A172 (cell line): Measurements from ENCODE around the gene ZNF76. TPM values are rescaled to one million over a fixed set of nuclear protein-coding genes. Genes with fewer than 3 reads are reported as not detected.
A peak's percentile ranks its signal among the peaks of the same experiment; 100 is the strongest.

Experiments
- DNase-seq: peaks from one replicate; pipeline ENCODE4 v3.0.0-alpha.2; 2015; ENCODE audit warnings: low spot score
- total RNA-seq: library from RNA; depleted of rRNA; stranded (reverse); fragments of >200 nt; shearing (Covaris generic); gene quantifications from 2 replicates; pipeline ENCODE4 v1.2.3, GENCODE V29; 2014; rRNA removed

ZNF76 gene
- 12.8 and 14.1 TPM in 2 replicates for total RNA-seq

DNA sequence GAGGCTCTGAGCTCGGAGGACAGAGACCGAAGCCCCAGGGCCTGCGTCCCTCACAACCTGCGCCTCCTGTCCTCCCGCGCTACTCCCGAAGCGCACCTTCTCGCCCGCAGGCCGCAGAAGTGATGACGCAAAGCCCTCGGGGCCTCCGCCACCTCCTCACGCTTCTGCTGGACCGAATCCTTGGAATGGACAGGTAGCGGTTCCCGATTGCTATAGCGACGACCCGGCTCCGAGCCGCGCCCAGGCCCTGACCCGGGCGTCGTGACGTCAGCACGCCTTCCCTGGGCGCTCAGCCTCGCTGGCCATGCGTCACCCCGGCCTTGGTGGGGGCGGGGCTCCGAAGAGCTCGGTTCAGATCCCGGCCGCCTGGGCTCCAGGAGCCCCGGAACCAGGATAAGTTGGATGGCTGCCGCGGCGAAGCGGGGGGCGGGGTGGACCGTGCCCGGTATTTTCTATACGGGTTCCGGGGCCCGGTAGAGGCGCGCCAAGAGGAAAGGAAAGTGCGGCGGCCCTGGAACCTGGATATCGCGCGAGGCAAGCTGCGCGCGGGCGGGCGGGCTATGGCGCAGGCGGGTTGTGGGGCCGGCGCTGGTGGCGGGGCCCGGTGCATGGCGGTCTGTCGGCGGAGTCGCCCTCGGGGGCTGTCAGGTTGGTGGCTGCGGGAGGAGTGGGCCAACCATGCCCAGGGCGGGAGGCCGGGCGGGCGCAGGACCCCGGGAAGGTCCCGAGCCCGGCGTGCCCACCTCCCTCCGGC lies at the start of gene ZNF76:
TSS of gene ZNF76 (plus strand) at position 542 of the 754 bp plus-strand sequence. CDS start 21,417 bp downstream, outside the sequence.
- peak; percentile 86 for DNase-seq

DNA sequence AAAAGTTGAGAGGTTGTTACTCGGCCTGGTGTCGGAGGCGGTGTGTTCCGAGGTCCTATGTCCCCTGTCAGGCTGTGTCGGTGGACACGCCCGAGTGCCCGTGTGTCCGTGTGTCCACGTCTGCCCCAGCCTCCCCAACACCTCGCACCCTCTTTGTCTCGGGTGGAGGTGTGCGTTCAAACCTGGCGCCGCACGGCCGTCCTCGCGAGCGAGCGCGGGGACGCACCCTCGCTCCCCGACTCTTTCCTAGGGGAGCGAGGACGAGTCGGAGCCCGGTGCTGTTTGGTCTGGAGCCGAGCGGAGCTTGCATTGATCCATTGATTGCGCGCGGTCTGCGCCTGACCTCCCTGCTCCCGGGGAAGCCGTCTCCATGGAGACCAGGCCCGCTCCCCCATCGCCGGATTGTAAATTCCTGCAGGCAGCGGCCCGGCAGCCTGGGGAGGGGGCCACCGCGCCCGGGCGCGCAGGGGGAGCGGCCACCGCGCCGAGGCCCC lies 46.2 kb upstream of the ZNF76 start:
- DNase-seq: no peak

DNA sequence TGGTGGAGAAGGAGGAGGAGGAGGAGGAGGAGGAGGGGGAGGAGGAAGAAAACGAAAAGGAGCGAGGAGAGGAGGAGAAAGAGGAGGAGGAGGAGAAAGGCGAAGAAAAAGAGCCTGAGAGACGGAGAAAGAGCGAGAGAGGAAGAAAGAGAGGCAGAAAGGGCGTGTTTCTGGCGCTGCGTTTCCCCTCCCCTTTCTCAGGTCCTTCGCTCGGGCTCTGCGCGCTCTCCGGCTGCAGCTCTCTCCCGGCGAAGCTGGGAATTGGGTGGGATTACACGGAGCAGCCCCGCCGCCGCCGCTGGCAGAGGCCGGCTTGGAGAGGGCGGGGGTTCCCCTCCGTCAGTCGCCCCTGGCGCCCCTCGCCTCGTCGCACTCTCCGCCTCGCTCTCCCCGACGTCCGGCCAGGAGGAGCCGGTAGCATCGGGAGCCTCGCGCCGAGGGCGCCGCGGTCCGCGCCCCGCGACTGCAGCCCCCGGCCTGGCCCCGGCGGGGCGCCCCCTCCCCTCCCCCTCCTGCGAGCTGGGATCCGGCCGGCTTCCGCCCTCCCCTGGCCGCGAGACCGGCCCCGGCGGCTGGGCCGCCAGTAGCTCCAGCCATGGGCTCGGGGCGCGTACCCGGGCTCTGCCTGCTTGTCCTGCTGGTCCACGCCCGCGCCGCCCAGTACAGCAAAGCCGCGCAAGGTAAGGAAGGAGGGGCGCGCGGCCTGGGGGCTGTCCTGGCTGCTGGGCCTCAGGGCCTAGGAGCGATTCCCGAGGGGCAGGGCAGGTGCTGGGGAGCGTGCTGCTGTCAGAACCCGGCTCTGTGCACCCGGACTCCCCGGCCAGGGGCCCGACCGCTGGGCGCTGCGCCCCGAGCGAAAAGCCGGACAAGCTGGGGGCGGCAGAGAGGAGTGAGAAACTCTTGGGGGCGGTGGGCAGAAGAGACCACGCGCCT lies 45.4 kb upstream of the ZNF76 start, which contains the start of gene SCUBE3:
TSS of gene SCUBE3 (plus strand) at position 133 of the 933 bp plus-strand sequence. CDS start at position 596, 463 bp downstream.
- DNase-seq: peak; percentile 18

DNA sequence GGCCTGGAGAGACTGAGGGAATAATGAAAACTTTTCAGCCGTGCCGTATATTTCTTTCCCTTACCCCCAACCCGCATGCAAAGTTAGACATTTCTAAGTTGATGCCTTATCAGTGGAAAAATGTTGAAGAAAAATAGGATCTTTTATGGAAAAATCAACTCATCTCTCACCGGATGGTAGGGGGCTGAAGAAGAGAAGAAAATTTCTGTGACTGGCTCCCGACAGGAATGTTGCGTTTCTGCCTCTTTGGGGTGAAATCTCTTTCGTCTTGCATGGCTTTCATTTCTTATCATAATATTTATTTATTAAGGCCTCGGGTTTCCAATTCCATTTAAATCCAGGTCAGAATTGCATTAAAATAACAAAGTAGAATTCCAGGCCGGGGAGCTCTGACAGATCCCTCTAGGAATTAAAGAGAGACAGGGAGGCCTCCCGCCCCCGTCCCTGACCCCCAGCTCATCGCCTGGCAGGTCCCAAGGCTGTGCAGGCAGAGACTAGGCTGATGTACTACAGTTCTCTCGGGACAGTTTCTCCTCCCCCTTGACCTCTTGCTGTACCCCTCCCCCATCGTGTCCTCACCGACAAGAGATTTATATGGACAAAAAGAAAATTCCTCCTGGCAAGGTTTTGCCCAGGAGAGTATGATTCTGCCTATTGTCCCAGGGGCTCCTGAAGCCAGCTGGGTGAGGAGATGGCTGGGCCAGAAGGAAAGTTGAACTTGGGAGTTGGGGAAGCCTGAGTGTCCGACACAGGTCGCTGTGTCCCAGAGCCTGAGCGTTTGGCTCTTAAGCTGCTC lies 44.5 kb upstream of the ZNF76 start:
- DNase-seq: no peak

DNA sequence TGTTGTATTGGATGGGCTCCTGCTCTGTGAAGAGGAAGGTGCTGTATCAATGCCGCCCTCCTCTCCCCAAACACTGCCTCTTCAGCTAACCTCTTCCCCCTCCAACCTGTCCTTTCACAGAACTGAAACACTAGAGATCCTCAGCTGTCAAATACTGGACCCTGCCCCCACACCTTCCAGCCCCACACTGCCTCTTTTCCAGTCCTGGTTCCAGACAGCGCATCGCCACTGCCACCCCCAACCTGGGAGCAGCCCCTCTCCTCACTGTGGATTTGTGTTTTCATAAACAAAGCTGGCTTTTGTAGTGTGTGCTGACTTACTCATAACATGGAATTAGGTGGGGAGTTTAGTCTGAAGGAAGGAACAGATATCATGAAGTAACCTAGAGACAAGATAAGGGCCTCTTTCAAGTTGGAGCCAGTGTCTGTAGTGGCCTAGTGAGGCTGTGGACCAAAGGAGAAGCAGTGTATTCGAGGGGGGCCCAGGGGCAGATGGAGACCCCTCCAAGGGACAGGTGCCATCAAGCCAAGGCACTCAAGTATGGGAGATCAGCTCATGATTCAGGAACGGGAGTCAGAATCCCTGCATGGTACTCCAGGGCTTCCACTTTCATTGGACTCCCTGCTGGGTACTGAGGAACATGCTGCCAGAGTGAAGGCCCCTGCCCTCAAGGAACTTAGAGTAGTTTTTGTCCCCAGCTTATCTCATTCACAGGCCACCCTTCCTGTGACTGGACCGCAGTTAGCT lies 43.7 kb upstream of the ZNF76 start:
- no peak for DNase-seq

DNA sequence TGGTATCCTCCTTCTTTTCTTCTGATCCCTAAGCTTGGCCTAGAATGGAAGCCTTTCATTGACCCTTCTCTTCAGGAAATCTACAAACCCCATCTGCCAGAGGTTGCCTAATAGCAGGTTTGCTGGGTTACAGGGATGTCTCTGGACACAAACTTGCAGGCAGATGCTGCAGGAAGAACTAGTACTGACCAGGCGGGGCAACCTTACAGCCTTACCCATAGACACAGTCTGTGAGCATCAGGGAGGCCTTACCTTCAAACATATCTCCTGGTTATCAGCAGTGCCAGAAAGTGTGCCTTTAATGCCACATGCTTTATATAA lies 43.2 kb upstream of the ZNF76 start:
- DNase-seq: no peak

DNA sequence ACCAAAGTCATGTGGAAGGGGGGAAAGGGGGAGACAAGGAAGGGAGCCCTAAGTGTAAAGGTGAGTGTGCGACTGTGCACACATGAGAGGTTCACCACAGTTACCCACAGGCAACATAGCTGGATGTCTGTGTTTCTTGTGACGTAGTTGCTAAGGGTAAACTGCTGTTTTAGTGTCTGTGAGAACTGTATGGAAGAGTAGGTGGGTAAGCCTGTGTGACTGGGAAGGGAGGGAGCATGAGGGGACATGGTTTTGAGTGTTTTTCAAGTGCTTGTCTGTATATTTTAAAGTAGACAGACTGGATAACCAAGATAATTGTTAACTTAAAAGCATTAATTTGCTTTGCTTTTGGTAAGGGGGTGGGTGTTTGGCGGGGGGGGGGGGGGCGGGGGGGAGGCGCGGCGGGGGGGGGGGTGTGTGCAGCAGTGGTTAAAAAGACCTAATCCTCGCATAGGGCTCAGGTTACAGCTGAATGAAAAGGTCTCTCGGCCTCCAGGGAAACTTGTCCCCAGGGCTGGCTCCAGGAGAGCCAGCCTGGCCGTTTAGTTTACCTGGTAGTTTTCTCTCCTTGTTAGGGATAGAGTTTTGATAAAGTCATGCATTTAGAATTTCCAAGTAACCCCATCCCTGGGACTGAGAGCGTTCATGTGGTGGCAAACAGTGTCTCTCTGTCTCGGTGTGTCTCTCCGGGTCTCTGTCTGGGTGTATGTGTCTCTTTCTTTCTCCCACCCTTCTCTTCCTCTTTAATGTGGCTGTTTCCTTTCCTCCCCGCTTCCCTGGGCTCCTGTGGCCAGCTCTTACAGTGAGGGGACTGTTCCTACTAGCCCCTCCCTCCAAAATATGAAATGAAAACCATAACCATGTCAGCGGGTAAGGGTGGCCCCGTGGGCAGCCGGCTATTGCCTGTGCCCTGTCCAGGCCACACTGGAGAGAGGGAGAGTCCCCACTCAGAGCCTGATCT lies 42.4 kb upstream of the ZNF76 start:
- DNase-seq: no peak

DNA sequence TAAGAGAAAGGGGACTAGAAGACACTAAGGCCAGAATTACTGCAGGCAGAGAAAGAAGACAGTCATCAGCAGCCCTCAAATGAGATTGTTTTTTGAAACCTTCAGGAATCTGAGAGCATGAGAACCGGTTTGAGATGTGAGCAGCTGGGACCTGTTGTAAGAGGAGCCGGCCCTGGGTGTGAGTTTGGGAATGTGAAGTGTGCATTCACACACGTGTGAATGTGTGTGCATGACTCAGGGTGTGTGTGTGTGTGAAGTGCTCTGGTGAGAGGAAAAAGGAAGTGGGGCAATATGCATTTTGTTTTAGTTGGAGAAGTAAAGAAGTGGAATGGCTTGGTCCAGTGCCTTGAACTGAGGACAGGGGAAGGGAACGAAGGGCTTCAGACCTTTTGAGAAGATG lies 41.5 kb upstream of the ZNF76 start:
- DNase-seq: no peak

DNA sequence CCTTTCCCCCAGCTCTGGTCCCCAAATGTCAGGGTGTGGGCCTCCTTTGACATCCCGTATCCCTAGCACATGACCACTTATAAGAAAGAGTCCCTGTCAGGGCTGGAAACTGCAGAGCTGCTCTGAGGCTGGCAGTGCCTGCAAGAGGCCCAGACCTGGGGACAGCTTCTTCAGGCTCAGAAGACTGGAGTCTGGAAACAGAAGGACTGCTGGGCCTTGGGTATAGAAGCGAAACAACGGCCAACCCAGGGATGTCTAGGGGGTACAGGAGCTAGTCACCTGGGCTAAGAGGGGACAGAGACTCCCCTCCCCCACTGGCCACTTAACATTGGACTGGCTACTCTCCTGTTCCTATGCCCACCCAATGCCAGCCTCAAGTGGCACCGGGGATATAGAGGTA lies 41.1 kb upstream of the ZNF76 start:
- no peak for DNase-seq

DNA sequence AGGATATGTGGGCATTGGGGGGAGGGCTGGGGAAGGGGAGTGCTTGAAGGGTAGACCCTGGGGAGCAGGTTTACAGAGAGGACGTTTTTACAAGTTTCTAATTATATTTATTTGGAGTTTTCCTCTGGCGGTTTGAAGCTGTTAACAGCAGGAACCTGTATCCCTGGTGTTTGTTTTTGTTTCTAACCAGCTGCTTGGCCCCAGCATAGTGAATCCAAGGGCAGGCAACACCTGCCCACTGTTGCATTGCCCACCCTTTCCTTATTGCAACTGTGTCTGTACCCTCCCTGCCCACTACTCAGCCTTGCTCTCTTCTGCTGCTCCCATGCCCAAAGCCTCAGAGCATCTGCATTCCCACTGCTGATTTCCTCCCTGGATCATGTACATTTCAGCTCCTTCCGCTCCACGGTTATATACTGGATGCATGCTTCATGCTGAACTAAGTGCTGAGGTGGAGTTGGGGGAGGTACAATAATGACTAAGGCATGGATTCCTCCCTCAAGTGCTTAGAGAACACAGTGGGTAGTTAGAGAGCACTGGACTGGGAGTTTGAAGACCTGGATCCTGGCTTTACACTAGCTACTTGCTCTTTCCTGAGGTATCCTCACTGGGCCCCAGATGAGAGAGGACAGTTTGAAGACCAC lies 39.7 kb upstream of the ZNF76 start:
- DNase-seq: no peak

DNA sequence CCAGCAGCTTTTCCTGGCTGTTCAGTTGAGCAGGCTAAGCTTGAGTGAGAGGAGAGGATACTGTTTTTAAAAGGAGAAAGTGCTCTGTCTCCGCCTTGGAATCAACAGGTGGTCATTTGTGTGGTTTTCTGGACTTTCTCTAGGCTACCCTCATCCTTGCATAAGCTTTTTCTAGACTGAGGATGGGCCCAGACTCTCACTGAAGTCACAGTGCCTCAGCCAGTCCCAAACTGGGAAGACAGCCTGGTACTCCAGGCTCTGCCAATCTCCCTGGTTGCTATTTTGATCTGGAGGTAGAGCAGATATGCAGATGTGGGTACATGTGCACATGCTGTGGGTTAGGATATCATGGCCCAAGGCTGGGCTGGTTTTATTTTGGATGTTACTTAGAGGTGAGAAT lies 38.8 kb upstream of the ZNF76 start:
- no peak for DNase-seq

DNA sequence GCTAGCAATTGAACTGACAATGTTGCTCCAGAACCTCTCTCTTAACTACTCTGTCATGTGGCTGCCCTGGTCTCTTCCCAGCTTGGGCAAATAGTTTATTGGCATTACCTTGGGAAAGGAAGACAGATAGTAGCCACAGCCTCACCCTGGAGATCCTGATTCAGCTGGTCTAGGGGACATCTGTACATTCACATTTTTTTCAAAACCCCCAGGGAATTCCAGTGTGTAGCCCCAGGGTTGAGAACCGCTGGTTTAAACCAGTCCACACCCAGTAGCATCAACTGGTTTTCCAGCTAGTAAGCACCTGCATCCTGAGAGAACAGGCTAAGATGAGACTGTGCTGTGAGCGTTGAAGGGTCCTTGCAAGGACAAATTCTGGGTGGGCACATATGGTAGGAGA lies 36.1 kb upstream of the ZNF76 start:
- DNase-seq: no peak

DNA sequence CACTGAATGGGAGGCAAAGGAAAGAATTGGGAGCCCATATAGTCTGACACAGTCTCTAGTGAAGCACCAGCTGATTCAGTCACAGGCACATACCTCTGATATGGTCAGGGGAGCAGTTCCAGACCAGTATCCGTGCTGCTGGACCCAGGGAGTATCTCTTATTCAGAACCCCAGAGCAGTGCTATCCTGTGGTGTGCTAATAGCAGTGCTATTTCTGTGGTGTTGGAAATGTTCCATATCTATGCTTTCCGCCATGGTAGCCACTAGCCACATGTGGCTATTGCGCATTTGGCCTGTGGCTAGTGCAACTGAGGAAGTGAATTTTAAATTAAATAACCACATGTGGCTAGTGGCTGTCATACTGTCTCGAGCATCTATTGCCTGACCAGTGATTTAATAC lies 34.8 kb upstream of the ZNF76 start:
- no peak for DNase-seq

DNA sequence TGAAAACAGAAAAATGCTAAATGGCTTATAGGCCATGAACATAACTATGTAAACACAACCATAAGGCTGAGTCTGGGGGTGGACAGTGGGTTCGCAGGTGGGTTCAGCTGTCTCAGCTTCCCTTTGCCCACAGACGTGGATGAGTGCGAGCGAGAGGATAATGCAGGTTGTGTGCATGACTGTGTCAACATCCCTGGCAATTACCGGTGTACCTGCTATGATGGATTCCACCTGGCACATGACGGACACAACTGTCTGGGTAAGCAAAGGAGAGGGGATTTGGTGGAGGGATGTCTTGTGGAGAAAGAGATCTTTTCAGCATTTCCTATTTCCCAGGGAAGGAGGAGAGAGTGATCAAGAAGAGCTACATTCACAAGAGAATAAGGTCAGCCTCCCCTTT lies 31.1 kb upstream of the ZNF76 start:
- DNase-seq: no peak

DNA sequence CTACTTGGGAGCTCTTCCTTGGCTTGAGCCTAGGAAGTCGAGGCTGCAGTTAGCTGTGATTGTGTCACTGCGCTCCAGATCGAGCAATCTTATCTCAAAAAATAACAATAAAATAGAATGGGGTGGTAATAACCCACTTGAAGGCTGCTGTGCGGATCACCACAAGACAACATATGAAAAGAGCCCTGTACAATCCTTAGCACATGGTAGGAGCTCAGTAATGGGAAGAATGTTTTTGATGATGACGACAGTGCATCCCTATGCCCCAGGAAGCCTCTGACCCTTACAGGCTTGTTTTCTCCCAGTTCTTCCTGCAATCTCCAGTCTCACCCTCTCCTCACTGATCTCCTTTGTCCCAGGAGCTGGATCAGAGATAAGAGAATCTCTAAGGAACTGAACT lies 30.2 kb upstream of the ZNF76 start:
- no peak for DNase-seq

DNA sequence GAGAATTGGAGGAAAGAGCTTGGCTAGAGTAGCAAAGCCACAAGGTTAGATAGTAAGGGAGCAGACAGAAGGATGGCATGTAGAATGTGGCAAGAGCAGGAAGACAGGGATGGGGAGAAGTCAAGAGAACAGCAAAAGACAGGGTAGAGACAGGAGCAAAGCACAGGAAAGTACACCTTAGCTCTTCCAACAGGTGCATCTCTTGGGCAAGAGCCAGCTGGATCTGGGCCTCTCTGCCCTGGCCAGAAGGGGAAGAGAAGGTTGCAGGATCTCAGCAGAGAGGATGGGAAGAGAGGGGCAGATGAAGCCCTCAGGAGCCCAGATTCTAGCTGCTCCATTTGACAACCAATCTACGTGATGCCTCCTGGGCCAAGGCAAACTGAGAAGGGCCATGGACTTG lies 29.0 kb upstream of the ZNF76 start:
- DNase-seq: no peak

DNA sequence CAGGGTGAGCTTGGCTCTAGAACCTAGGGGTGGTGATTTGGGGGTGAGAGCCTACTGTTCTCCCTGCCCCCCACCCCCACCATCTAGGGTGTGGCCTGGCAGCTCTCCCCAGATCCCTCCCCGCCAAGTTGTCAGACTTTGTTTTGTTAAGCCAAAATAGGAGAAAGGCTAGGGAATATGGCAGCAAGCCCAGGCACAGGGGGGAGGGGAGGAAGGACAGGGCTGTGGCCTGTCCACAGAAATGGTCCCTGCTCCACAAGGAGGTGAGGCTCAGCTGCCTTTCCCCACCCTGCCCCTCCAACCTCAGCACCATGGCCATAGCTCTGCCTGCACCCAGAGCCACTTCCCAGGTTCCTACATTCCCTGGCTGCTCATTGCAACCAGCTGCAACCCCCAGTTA lies 28.6 kb upstream of the ZNF76 start:
- no peak for DNase-seq

DNA sequence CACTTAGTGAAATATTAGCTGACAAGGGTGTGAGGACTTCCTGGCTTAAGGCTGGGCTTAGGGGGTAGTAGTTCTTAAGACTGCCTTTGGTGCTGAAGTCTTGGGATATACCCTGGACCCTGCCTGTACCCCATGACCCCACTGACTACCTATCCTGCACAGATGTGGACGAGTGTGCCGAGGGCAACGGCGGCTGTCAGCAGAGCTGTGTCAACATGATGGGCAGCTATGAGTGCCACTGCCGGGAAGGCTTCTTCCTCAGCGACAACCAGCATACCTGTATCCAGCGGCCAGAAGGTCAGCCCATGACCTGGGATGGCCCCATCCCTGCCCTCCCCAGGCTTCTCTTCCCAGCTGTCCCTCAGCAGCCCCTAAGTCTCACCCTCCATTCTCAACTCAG lies 28.0 kb upstream of the ZNF76 start:
- DNase-seq: no peak

DNA sequence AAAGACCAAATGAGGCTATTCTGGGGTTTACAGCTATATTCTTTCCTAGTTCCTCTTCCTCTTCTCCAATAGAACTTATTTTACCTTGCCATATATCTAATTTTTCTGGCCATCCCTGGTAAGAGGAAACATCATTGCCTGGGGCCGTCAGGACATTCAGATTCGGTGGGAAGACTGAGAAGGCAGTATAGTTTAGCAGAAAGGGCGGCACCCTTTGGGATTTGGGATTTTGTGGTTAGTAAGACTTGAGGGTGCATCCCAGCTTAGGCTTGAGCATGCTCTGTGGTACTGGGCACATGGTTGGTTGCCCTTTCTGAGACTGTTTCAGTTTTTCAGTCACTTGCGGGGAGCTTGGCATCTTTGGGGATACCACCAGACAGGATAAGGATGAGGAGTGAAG lies 24.6 kb upstream of the ZNF76 start:
- DNase-seq: no peak

DNA sequence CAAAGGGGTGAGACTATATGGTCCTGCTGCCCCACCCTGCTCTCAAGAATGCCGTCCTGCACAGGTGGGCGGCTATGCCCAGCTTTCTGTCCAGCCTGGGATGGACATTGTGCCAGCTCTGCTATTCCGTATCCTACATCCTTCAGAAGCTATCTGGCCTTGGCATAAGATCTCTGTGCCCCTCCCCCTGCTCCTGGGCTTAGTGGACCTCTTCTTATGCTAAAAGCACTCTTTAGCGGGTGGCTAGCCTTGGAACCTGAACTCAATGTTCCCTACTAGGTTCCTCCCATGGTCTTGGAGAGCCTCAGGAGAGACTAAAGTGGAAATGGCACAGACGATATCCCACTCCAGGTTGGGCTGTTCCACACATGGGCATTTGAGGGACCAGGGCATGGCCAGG lies 23.3 kb upstream of the ZNF76 start:
- no peak for DNase-seq
